CD4-positive, alpha-beta T cell (primary cell): ENCODE measurements around the gene MYO18A. TPM values are rescaled to one million over a fixed set of nuclear protein-coding genes. Genes with fewer than 3 reads are reported as not detected.
A peak's percentile ranks its signal among the peaks of the same experiment; 100 is the strongest.
"Not testable (repeated sequence)": the region's sequence is repeated elsewhere in the genome, so short reads cannot be mapped to it uniquely, and the experiment has no call there.

Experiments used
- ATAC-seq: fragments of 200-7000 bp; cut with Tn5 transposase; one replicate; pipeline ENCODE4 v1.10.0; 2022; ENCODE audit warnings: mild to moderate bottlenecking; ENCODE audit not compliant: poor library complexity
- CTCF ChIA-PET: fragments of 350-600 bp; sonication (Branson Sonifier 250); formaldehyde crosslinking; loops from one replicate; lab custom pipeline; 2021; ENCODE audit warnings: antibody characterized with exemption, inconsistent platforms; lab: Charles Lee
- POLR2A ChIA-PET: fragments of 350-600 bp; sonication (Branson Sonifier 250); formaldehyde crosslinking; loops from one replicate; lab custom pipeline; 2021; ENCODE audit warnings: antibody characterized with exemption, inconsistent platforms; lab: Charles Lee
- DNase-seq, 14 experiments: peaks; one replicate each; pipeline ENCODE4 v3.0.0-alpha.2; 2013 to 2020; ENCODE audit warnings: mixed read lengths in 2 of 14
- H3K27ac ChIP-seq, 2 donors: one replicate each; pipeline versions ENCODE4 v1.5.1 to v1.7.0; 2013; ENCODE audit warnings: low read length in 2 of 2, low read depth in 1 of 2, mild to moderate bottlenecking in 1 of 2
- H3K27me3 ChIP-seq, 2 experiments: 1 replicate in 1 of 2; 2 replicates in 1 of 2; pipeline versions ENCODE4 v1.6.1 to v1.7.0; 2013; ENCODE audit warnings: low read length in 2 of 2, control low read depth in 1 of 2, mild to moderate bottlenecking in 1 of 2, moderate library complexity in 1 of 2; ENCODE audit not compliant: insufficient read depth in 2 of 2, control insufficient read depth in 1 of 2
- H3K36me3 ChIP-seq: one replicate; pipeline ENCODE4 v1.6.1; 2013; ENCODE audit warnings: low read length, control low read depth; ENCODE audit not compliant: insufficient read depth
- H3K4me1 ChIP-seq: one replicate; pipeline ENCODE4 v1.6.1; 2013; ENCODE audit warnings: low read length, control low read depth; ENCODE audit not compliant: insufficient read depth
- H3K4me3 ChIP-seq: one replicate; pipeline ENCODE4 v1.5.1; 2013; ENCODE audit warnings: mild to moderate bottlenecking, low read length, moderate library complexity
- H3K9me3 ChIP-seq, 2 experiments: 1 replicate in 1 of 2; 2 replicates in 1 of 2; pipeline versions ENCODE4 v1.6.1 to v1.7.0; 2013; ENCODE audit warnings: low read length in 2 of 2, mild to moderate bottlenecking in 2 of 2, control low read depth in 1 of 2, moderate library complexity in 1 of 2; ENCODE audit not compliant: control insufficient read depth in 1 of 2, insufficient read depth in 1 of 2
- H3K27ac Mint-ChIP-seq: one replicate; pipeline ENCODE4 v1.8.0; 2020; ENCODE audit warnings: mixed read lengths
- H3K27me3 Mint-ChIP-seq: one replicate; pipeline ENCODE4 v1.8.0; 2021; ENCODE audit warnings: mixed read lengths
- H3K36me3 Mint-ChIP-seq: one replicate; pipeline ENCODE4 v1.8.0; 2021; ENCODE audit warnings: low read depth, mixed read lengths
- H3K4me1 Mint-ChIP-seq: one replicate; pipeline ENCODE4 v1.8.0; 2021; ENCODE audit warnings: low read depth, mixed read lengths
- H3K4me3 Mint-ChIP-seq: one replicate; pipeline ENCODE4 v1.8.0; 2020; ENCODE audit warnings: mild to moderate bottlenecking, mixed read lengths
- H3K9me3 Mint-ChIP-seq: one replicate; pipeline ENCODE4 v1.8.0; 2020; ENCODE audit warnings: mixed read lengths
- intact Hi-C, 2 experiments: fragments of 100-400 bp; cut with DNase I in 1 of 2; cut with micrococcal nuclease in 1 of 2; formaldehyde crosslinking; loops; one replicate each; pipeline versions ENCODE4 v1.15.1 to v1.9.0; 2023 to 2025; cut with DNase I, micrococcal nuclease
- polyA plus RNA-seq, 2 donors: library from polyadenylated mRNA; unstranded; fragments of 120-200 nt; gene quantifications; one replicate each; pipeline ENCODE4 v1.2.1, GENCODE V29; 2013
- total RNA-seq, 174 experiments: library from RNA in 2 of 174; stranded (reverse) in 2 of 174; gene quantifications; one replicate each; pipeline ENCODE4 v1.2.3 and lab custom pipeline; 2021 to 2026
- TF ChIP-seq, protein P1 (sequence below): fragments of 200-600 bp; IDR thresholded peaks from one replicate; pipeline ENCODE4 v1.8.0; 2022; ENCODE audit warnings: antibody characterized with exemption, mild to moderate bottlenecking

Gene MYO18A, protein sequence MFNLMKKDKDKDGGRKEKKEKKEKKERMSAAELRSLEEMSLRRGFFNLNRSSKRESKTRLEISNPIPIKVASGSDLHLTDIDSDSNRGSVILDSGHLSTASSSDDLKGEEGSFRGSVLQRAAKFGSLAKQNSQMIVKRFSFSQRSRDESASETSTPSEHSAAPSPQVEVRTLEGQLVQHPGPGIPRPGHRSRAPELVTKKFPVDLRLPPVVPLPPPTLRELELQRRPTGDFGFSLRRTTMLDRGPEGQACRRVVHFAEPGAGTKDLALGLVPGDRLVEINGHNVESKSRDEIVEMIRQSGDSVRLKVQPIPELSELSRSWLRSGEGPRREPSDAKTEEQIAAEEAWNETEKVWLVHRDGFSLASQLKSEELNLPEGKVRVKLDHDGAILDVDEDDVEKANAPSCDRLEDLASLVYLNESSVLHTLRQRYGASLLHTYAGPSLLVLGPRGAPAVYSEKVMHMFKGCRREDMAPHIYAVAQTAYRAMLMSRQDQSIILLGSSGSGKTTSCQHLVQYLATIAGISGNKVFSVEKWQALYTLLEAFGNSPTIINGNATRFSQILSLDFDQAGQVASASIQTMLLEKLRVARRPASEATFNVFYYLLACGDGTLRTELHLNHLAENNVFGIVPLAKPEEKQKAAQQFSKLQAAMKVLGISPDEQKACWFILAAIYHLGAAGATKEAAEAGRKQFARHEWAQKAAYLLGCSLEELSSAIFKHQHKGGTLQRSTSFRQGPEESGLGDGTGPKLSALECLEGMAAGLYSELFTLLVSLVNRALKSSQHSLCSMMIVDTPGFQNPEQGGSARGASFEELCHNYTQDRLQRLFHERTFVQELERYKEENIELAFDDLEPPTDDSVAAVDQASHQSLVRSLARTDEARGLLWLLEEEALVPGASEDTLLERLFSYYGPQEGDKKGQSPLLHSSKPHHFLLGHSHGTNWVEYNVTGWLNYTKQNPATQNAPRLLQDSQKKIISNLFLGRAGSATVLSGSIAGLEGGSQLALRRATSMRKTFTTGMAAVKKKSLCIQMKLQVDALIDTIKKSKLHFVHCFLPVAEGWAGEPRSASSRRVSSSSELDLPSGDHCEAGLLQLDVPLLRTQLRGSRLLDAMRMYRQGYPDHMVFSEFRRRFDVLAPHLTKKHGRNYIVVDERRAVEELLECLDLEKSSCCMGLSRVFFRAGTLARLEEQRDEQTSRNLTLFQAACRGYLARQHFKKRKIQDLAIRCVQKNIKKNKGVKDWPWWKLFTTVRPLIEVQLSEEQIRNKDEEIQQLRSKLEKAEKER (N-terminal part only)
- 10 to 100 TPM; 87.0 to 90.1 TPM for total RNA-seq
- 73.1 TPM for polyA plus RNA-seq (2013, experiment 1 of 2)
- 89.1 TPM for polyA plus RNA-seq (2013, experiment 2 of 2)
- 33.3 to 355 (median 133) reads per million in 172 experiments for total RNA-seq (lab: John Stamatoyannopoulos, UW)

DNA sequence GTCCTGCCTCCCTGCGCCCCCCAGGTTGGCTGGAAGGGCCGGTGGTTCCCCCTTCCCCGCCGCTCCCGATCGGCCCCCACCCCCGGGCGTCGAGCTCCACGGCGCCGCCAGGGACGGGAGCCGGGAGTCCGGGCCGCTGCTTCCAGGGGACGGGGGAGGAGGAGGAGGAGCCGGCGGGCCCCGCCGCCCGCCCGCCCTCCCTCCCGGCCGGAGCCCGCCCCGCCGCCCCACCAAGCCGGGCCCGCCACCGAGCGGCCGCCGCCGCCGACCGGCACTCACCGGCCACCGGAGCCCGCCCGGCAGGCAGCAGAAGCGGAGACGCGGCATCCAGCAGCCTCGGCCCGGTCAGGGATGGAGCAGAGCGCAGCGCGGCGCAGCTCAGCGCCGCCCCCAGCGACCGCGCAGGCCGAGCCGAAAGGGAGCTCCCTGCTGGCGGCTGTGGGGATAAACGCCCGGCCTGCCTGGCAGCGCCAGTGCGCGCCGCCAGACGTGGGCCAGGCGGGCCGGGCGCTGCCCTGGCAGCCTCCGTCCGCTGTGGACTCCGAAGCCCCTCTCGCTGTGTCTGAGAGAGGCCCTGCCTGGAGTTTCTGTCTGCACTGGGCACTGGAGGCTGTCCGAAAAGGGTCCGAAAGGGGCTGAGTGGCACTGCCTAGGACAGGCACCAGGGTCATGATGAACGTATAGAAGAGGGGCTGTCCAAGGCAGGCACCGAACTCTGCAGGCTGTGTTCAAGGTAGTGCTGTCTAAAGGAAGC, at the start of gene MYO18A:
MYO18A (minus strand) TSS at position 365 of the 754 bp plus-strand sequence. CDS start 13,458 bp downstream, outside the sequence.
- ChIA-PET CTCF (interaction anchor here (0.6 to 9.7 kb wide), 25 partner anchors 8 to 517 kb away, joined by 3 to 216 read pairs (median 4); partner anchors contain the start of gene NUFIP2), POLR2A (interaction anchor here (0.6 to 2.2 kb wide), 9 partner anchors 25 to 114 kb away, joined by 3 to 36 read pairs (median 8); partner anchors contain the start of gene NUFIP2)
- Histone ChIP-seq H3K36me3 (no peaks in the 10 kb centered on the region), H3K4me1 (peaks cover 45% of the 10 kb centered on the region), H3K27me3 (no peaks in the 10 kb centered on the region), H3K9me3 (no peaks in the 10 kb centered on the region), H3K4me3 (peak within 1 kb of the TSS; percentile 21), H3K27ac (no peak within 1 kb of the TSS)
- H3K9me3 Mint-ChIP-seq: no peaks in the 10 kb centered on the region
- H3K27ac Mint-ChIP-seq: no peak within 1 kb of the TSS
- no peaks in the 10 kb centered on the region for H3K27me3 Mint-ChIP-seq
- peak within 1 kb of the TSS; percentile 75 for H3K4me3 Mint-ChIP-seq
- H3K4me1 Mint-ChIP-seq: peaks cover 34% of the 10 kb centered on the region
- H3K36me3 Mint-ChIP-seq: no peaks in the 10 kb centered on the region
- DNase-seq (peak; percentile 53 to 90 (median 76)), ATAC-seq (peak; percentile 91)
- intact Hi-C loops: loop anchor here (1.0 to 10.0 kb wide), 4 partner anchors 31 to 215 kb away; no protein-coding TSS in a partner anchor
- TF ChIP-seq, protein P1, sequence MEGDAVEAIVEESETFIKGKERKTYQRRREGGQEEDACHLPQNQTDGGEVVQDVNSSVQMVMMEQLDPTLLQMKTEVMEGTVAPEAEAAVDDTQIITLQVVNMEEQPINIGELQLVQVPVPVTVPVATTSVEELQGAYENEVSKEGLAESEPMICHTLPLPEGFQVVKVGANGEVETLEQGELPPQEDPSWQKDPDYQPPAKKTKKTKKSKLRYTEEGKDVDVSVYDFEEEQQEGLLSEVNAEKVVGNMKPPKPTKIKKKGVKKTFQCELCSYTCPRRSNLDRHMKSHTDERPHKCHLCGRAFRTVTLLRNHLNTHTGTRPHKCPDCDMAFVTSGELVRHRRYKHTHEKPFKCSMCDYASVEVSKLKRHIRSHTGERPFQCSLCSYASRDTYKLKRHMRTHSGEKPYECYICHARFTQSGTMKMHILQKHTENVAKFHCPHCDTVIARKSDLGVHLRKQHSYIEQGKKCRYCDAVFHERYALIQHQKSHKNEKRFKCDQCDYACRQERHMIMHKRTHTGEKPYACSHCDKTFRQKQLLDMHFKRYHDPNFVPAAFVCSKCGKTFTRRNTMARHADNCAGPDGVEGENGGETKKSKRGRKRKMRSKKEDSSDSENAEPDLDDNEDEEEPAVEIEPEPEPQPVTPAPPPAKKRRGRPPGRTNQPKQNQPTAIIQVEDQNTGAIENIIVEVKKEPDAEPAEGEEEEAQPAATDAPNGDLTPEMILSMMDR: peak; percentile 75

DNA sequence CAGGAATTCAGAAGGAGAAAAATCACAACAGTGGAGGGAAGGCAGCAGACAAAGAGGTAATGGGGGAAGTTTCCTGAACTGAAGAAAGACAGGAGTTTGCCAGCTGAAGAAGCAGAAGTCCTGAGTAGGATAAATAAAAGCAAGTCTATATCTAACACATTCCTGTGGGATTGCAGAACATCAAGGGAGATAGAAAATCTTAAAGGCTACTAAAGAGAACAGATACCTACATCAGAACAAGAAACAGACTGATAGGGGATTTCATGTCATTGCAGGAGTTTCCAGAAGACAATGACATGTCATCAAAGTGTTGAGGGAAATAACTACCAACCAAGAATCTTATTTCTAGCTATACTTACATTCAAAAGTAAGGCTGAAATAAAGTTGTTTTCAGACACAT, 45.2 kb upstream of the MYO18A start:
- Mint-ChIP-seq H3K4me3 (no peak overlapping the region), H3K27me3 (no peaks in the 10 kb centered on the region), H3K36me3 (no peaks in the 10 kb centered on the region), H3K4me1 (no peaks in the 10 kb centered on the region), H3K27ac (no peak overlapping the region), H3K9me3 (no peaks in the 10 kb centered on the region)
- Histone ChIP-seq H3K27me3 (no peaks in the 10 kb centered on the region), H3K9me3 (no peaks in the 10 kb centered on the region), H3K4me1 (no peaks in the 10 kb centered on the region), H3K27ac (no peak overlapping the region), H3K4me3 (no peak overlapping the region), H3K36me3 (no peaks in the 10 kb centered on the region)
- CTCF ChIA-PET: no interaction called here
- intact Hi-C loops: no loop called here
- TF ChIP-seq, protein P1: no peak
- DNase-seq: no peak
- no peak for ATAC-seq
- POLR2A ChIA-PET: no interaction called here

DNA sequence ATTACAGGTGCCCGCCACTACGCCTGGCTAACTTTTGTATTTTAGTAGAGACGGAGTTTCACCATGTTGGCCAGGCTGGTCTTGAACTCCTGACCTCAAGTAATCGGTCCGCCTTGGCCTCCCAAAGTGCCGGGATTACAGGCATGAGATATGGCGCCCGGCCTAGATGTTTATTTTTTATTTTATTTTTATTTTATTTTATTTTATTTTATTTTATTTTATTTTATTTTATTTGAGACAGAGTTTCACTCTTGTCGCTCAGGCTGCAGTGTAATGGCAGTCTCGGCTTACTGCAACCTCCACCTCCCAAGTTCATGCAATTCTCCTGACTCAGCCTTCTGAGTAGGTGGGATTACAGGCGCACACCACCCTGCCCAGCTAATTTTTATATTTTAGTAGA, 41.1 kb upstream of the MYO18A start:
- H3K27ac ChIP-seq, H3K27ac Mint-ChIP-seq, DNase-seq, H3K4me1 ChIP-seq, ATAC-seq, H3K4me1 Mint-ChIP-seq, H3K36me3 ChIP-seq, H3K4me3 Mint-ChIP-seq, H3K27me3 ChIP-seq, intact Hi-C loops, H3K9me3 Mint-ChIP-seq, H3K4me3 ChIP-seq, H3K36me3 Mint-ChIP-seq, H3K9me3 ChIP-seq, H3K27me3 Mint-ChIP-seq, POLR2A ChIA-PET: not testable (repeated sequence)
- CTCF ChIA-PET: interaction anchor here (3.4 kb wide), 1 partner anchor 72 kb away, joined by 35 read pairs; no protein-coding TSS in a partner anchor
